HepG2 (cell line): ENCODE measurements around the gene MTSS2. TPM values are rescaled to one million over a fixed set of nuclear protein-coding genes. Genes with fewer than 3 reads are reported as not detected.

ENCODE experiments used
- CCAR2 ChIP-seq: fragments of 200-400 bp; formaldehyde crosslinking; optimal IDR thresholded peaks from 2 replicates; pipeline ENCODE3; 2018; ENCODE audit warnings: low read depth, mild to moderate bottlenecking, low read length, moderate library complexity
- CHCHD3 ChIP-seq: sonication (generic); formaldehyde crosslinking; IDR thresholded peaks from 2 replicates; pipeline ENCODE4 v1.8.0; 2022; ENCODE audit warnings: mild to moderate bottlenecking, missing genetic modification reagents, moderate library complexity
- CTCF ChIP-seq: sonication (generic); formaldehyde crosslinking; IDR thresholded peaks from 2 replicates; pipeline ENCODE4 v1.5.0; 2020; ENCODE audit warnings: mild to moderate bottlenecking, missing genetic modification reagents, moderate library complexity
- EZH2 ChIP-seq: conservative IDR thresholded peaks from 2 replicates; pipeline ENCODE4 v1.6.1; 2012; ENCODE audit warnings: mild to moderate bottlenecking, low read depth, low read length, moderate library complexity
- FIP1L1 ChIP-seq: fragments of 200-400 bp; formaldehyde crosslinking; IDR thresholded peaks from 2 replicates; pipeline ENCODE4 v1.6.1; 2018; ENCODE audit warnings: low read depth, mild to moderate bottlenecking, low read length, moderate library complexity, borderline replicate concordance; ENCODE audit not compliant: insufficient read depth
- FOXK2 ChIP-seq: fragments of 450-650 bp; IDR thresholded peaks from 2 replicates; pipeline ENCODE4 v1.6.1; 2016
- GFI1 ChIP-seq: sonication (generic); formaldehyde crosslinking; IDR thresholded peaks from 2 replicates; pipeline ENCODE4 v1.5.0; 2020; ENCODE audit warnings: missing genetic modification reagents, mild to moderate bottlenecking, borderline replicate concordance
- HNF4A ChIP-seq: sonication (generic); formaldehyde crosslinking; IDR thresholded peaks from 2 replicates; pipeline ENCODE4 v1.4.0; 2020; ENCODE audit warnings: missing genetic modification reagents
- HOXA3 ChIP-seq: sonication (generic); formaldehyde crosslinking; IDR thresholded peaks from 2 replicates; pipeline ENCODE4 v1.5.0; 2020; ENCODE audit warnings: missing genetic modification reagents
- MAF1 ChIP-seq: sonication (generic); formaldehyde crosslinking; IDR thresholded peaks from 2 replicates; pipeline ENCODE4 v1.5.0; 2020; ENCODE audit warnings: missing genetic modification reagents, borderline replicate concordance
- NKX3-1 ChIP-seq: sonication (generic); formaldehyde crosslinking; IDR thresholded peaks from 2 replicates; pipeline ENCODE4 v1.5.0; 2020; ENCODE audit warnings: missing genetic modification reagents
- RFX1 ChIP-seq: fragments of 450-650 bp; IDR thresholded peaks from 2 replicates; pipeline ENCODE4 v1.6.1; 2017
- SIN3B ChIP-seq: fragments of 150-350 bp; IDR thresholded peaks from 2 replicates; pipeline ENCODE4 v1.6.1; 2014; ENCODE audit warnings: low read length
- SP4 ChIP-seq: sonication (generic); formaldehyde crosslinking; IDR thresholded peaks from 2 replicates; pipeline ENCODE4 v1.8.1; 2023; ENCODE audit warnings: mild to moderate bottlenecking, missing genetic modification reagents
- TP53 ChIP-seq: sonication (generic); formaldehyde crosslinking; conservative IDR thresholded peaks from 2 replicates; pipeline ENCODE4 v1.4.0; 2020; ENCODE audit warnings: missing genetic modification reagents
- U2AF1 ChIP-seq: fragments of 200-400 bp; formaldehyde crosslinking; optimal IDR thresholded peaks from 2 replicates; pipeline ENCODE3; 2017; ENCODE audit warnings: mild to moderate bottlenecking, low read depth, low read length
- YY1 ChIP-seq: IDR thresholded peaks from 2 replicates; pipeline ENCODE4 v1.6.1; 2011; ENCODE audit warnings: low read length, low read depth, moderate library complexity, mild to moderate bottlenecking; ENCODE audit not compliant: insufficient read depth, insufficient replicate concordance
- ZNF20 ChIP-seq: sonication (generic); formaldehyde crosslinking; IDR thresholded peaks from 2 replicates; pipeline ENCODE4 v1.4.0; 2020; ENCODE audit warnings: mild to moderate bottlenecking, moderate library complexity, missing genetic modification reagents
- ZNF326 ChIP-seq: sonication (generic); formaldehyde crosslinking; IDR thresholded peaks from 2 replicates; pipeline ENCODE4 v1.4.0; 2020; ENCODE audit warnings: missing genetic modification reagents, borderline replicate concordance
- ZNF549 ChIP-seq: sonication (generic); formaldehyde crosslinking; IDR thresholded peaks from 2 replicates; pipeline ENCODE4 v1.5.0; 2020; ENCODE audit warnings: missing genetic modification reagents
- ZNF614 ChIP-seq: IDR thresholded peaks from 2 replicates; pipeline ENCODE4 v1.6.1; 2018; ENCODE audit warnings: missing biosample characterization, missing genetic modification reagents, inconsistent platforms, borderline replicate concordance
- ZNF740 ChIP-seq: sonication (generic); formaldehyde crosslinking; IDR thresholded peaks from 2 replicates; pipeline ENCODE4 v1.4.0; 2020; ENCODE audit warnings: missing genetic modification reagents
- ZSCAN30 ChIP-seq: sonication (generic); formaldehyde crosslinking; IDR thresholded peaks from 2 replicates; pipeline ENCODE4 v1.5.0; 2020; ENCODE audit warnings: mild to moderate bottlenecking, missing genetic modification reagents
- polyA plus RNA-seq, 8 experiments: library from polyadenylated mRNA; depleted of rRNA in 3 of 8; stranded (reverse) in 7 of 8; unstranded in 1 of 8; fragments of >200 nt; fragmentation: Illumina TruSeq in 4 of 8; extraction: Trizol in 4 of 8; gene quantifications; 2 replicates each; pipeline versions ENCODE4 v1.2.1 to v1.2.3, GENCODE V29; 2011 to 2016; ENCODE audit warnings: low read depth in 4 of 8, missing spikeins in 1 of 8, mixed read lengths in 1 of 8; ENCODE audit not compliant: insufficient read depth in 1 of 8
- total RNA-seq, 5 experiments: library from RNA; depleted of rRNA; stranded (reverse); fragments of >200 nt; fragmentation: Illumina TruSeq; extraction: Trizol; gene quantifications; 2 replicates each; pipeline ENCODE4 v1.2.3, GENCODE V29; 2016; ENCODE audit warnings: low read depth in 1 of 5
- TF ChIP-seq, protein P1 (sequence below): IDR thresholded peaks from 2 replicates; pipeline ENCODE4 v1.6.1; 2016; ENCODE audit warnings: missing compliant biosample characterization, missing genetic modification reagents, borderline replicate concordance
- TF ChIP-seq, protein P2 (sequence below): sonication (generic); formaldehyde crosslinking; IDR thresholded peaks from 2 replicates; pipeline ENCODE4 v1.4.0; 2020; ENCODE audit warnings: missing genetic modification reagents, mild to moderate bottlenecking, borderline replicate concordance

The MTSS2 gene
- total and polyA plus RNA-seq, 2 of the 13 experiments (the other 11 are each of a cell fraction or from before 2014, with no cell fraction given), result 132 to 242 TPM

GRCh38 chr16:70691223-70692129, 5.6 kb upstream of the MTSS2 start (continued):
- TF ChIP-seq CTCF (CRISPR knock-in tag), result peak; percentile 39; the same call in 1 of the 2 replicates
- no peak for TF ChIP-seq HOXA3 (CRISPR knock-in tag)
- TF ChIP-seq SP4, result no peak
- TF ChIP-seq RFX1, result 0 out of 2 replicates have a peak, but pooled peaks have one; percentile 18
- TF ChIP-seq, protein P1, sequence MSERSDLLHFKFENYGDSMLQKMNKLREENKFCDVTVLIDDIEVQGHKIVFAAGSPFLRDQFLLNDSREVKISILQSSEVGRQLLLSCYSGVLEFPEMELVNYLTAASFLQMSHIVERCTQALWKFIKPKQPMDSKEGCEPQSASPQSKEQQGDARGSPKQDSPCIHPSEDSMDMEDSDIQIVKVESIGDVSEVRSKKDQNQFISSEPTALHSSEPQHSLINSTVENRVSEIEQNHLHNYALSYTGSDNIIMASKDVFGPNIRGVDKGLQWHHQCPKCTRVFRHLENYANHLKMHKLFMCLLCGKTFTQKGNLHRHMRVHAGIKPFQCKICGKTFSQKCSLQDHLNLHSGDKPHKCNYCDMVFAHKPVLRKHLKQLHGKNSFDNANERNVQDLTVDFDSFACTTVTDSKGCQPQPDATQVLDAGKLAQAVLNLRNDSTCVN (CRISPR knock-in tag), result no peak
- no peak for TF ChIP-seq MAF1 (CRISPR knock-in tag)
- TF ChIP-seq YY1, result no peak
- no peak for TF ChIP-seq ZNF740 (CRISPR knock-in tag)
- no peak for TF ChIP-seq U2AF1
- no peak for TF ChIP-seq CCAR2
- TF ChIP-seq GFI1 (CRISPR knock-in tag), result no peak
- TF ChIP-seq CHCHD3 (CRISPR knock-in tag), result no peak
- TF ChIP-seq ZNF326 (CRISPR knock-in tag), result no peak
- TF ChIP-seq, protein P2, sequence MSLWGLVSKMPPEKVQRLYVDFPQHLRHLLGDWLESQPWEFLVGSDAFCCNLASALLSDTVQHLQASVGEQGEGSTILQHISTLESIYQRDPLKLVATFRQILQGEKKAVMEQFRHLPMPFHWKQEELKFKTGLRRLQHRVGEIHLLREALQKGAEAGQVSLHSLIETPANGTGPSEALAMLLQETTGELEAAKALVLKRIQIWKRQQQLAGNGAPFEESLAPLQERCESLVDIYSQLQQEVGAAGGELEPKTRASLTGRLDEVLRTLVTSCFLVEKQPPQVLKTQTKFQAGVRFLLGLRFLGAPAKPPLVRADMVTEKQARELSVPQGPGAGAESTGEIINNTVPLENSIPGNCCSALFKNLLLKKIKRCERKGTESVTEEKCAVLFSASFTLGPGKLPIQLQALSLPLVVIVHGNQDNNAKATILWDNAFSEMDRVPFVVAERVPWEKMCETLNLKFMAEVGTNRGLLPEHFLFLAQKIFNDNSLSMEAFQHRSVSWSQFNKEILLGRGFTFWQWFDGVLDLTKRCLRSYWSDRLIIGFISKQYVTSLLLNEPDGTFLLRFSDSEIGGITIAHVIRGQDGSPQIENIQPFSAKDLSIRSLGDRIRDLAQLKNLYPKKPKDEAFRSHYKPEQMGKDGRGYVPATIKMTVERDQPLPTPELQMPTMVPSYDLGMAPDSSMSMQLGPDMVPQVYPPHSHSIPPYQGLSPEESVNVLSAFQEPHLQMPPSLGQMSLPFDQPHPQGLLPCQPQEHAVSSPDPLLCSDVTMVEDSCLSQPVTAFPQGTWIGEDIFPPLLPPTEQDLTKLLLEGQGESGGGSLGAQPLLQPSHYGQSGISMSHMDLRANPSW, result no peak
- no peak for TF ChIP-seq NKX3-1 (CRISPR knock-in tag)
- TF ChIP-seq ZNF549, result no peak
- no peak for TF ChIP-seq SIN3B
- no peak for TF ChIP-seq ZSCAN30 (CRISPR knock-in tag)
- no peak for TF ChIP-seq TP53 (CRISPR knock-in tag)
- TF ChIP-seq HNF4A (CRISPR knock-in tag), result peak; percentile 29; the same call in 1 of the 2 replicates
- no peak for TF ChIP-seq FIP1L1
- TF ChIP-seq EZH2, result no peak
- no peak for TF ChIP-seq FOXK2
- TF ChIP-seq ZNF20, result no peak
- TF ChIP-seq ZNF614 (CRISPR knock-in tag), result peak; percentile 23; the same call in 1 of the 2 replicates
